Nucleus accumbens (tissue), 56 donors: ENCODE results near the gene IL31.
A peak's percentile ranks its signal among the peaks of the same experiment; 100 is the strongest.

Source experiments
- DNase-seq, 56 donors: peaks; one replicate each; lab custom pipeline; 2025; lab: John Stamatoyannopoulos, UW

The IL31 gene

GRCh38 chr12:122133192-122133950 lies 40.6 kb downstream of the IL31 start:
- no peak for DNase-seq

GRCh38 chr12:122130150-122130549 lies 43.9 kb downstream of the IL31 start:
- DNase-seq: peak in 3 of 56 donors; percentile 10 to 28 (median 11)

- DNase-seq: no peak
Observed at GRCh38 chr12:122129131-122129530, 44.9 kb downstream of the IL31 start.

- no peak for DNase-seq
Observed at GRCh38 chr12:122128481-122128880, 45.5 kb downstream of the IL31 start.

- no peak for DNase-seq
Observed at GRCh38 chr12:122127839-122128238, 46.2 kb downstream of the IL31 start.

- DNase-seq: peak in 4 of 56 donors; percentile 4 to 23 (median 12)
Observed at GRCh38 chr12:122126713-122127597, 47.1 kb downstream of the IL31 start.

- no peak for DNase-seq
Observed at GRCh38 chr12:122126342-122126635, 47.7 kb downstream of the IL31 start.

- no peak for DNase-seq
Observed at GRCh38 chr12:122125452-122126341, 48.3 kb downstream of the IL31 start.

- DNase-seq: no peak
Observed at GRCh38 chr12:122124370-122124769, 49.7 kb downstream of the IL31 start.

- DNase-seq: no peak
Observed at GRCh38 chr12:122123761-122124145, 50.3 kb downstream of the IL31 start.

GRCh38 chr12:122123051-122123760 lies 50.8 kb downstream of the IL31 start:
- peak in 48 of 56 donors; percentile 6 to 84 (median 42) for DNase-seq
